GM21360 (cell line): ENCODE measurements around the gene IL6R.

Experiments
- ATAC-seq: cut with Tn5 transposase; IDR thresholded peaks from one replicate; pipeline ENCODE4 v1.9.1; 2021; ENCODE audit warnings: mild to moderate bottlenecking, moderate library complexity; ENCODE audit not compliant: unreplicated experiment

IL6R gene

GRCh38 chr1:154446789-154447188, 41.6 kb downstream of the IL6R start:
- no peak for ATAC-seq

- ATAC-seq = no peak
Measured at GRCh38 chr1:154448331-154448811, 43.2 kb downstream of the IL6R start.

- no peak for ATAC-seq
Measured at GRCh38 chr1:154453161-154453560, 48.0 kb downstream of the IL6R start.

- no peak for ATAC-seq
Measured at GRCh38 chr1:154453574-154454352, 48.6 kb downstream of the IL6R start.

GRCh38 chr1:154454386-154455120, 49.4 kb downstream of the IL6R start:
- ATAC-seq = no peak

- ATAC-seq = no peak
Measured at GRCh38 chr1:154456631-154457030, 51.5 kb downstream of the IL6R start.

- no peak for ATAC-seq
Measured at GRCh38 chr1:154459080-154459479, 53.9 kb downstream of the IL6R start.

- ATAC-seq = no peak
Measured at GRCh38 chr1:154460695-154461260, 55.6 kb downstream of the IL6R start.

GRCh38 chr1:154463512-154463990, 58.4 kb downstream of the IL6R start:
- ATAC-seq = no peak

- ATAC-seq = no peak
Measured at GRCh38 chr1:154465621-154466195, 60.6 kb downstream of the IL6R start.

GRCh38 chr1:154466206-154466605, 61.1 kb downstream of the IL6R start:
- ATAC-seq = no peak

- no peak for ATAC-seq
Measured at GRCh38 chr1:154466921-154467417, 61.8 kb downstream of the IL6R start.

GRCh38 chr1:154467434-154468102, 62.4 kb downstream of the IL6R start:
- ATAC-seq = no peak

- no peak for ATAC-seq
Measured at GRCh38 chr1:154468535-154469250, 63.5 kb downstream of the IL6R start.

- ATAC-seq = no peak
Measured at GRCh38 chr1:154469844-154470560, 64.9 kb downstream of the IL6R start.

GRCh38 chr1:154471304-154471703, 66.2 kb downstream of the IL6R start:
- no peak for ATAC-seq

GRCh38 chr1:154474802-154475201, 69.7 kb downstream of the IL6R start:
- ATAC-seq = no peak

- no peak for ATAC-seq
Measured at GRCh38 chr1:154476791-154477190, 71.6 kb downstream of the IL6R start.

- no peak for ATAC-seq
Measured at GRCh38 chr1:154478013-154478412, 72.9 kb downstream of the IL6R start.
